ENCODE data around the gene TMED7. TPM values are rescaled to one million over a fixed set of nuclear protein-coding genes. Genes with fewer than 3 reads are reported as not detected.

Gene TMED7
- total and polyA plus RNA-seq, 3 experiments from 2014 or later, result 32.7 to 47.8 (median 47.7) TPM

GRCh38 chr5:115602591-115603125 is 23.2 kb downstream of the TMED7 start:
- Mint-ChIP-seq H3K4me1 (peaks cover 19 to 49% (median 32%) of the 10 kb centered on the region in 3 donors), H3K9me3 (no peaks in the 10 kb centered on the region), H3K27me3 (no peaks in the 10 kb centered on the region), H3K4me3 (peak overlapping the region; percentile 73 to 87 (median 80)), H3K27ac (peak overlapping the region; percentile 73 to 95 (median 80)), H3K36me3 (peaks cover 0 to 2% (median 1%) of the 10 kb centered on the region in 3 donors)
- no peaks in the 10 kb centered on the region for H3K36me3 ChIP-seq (ENCODE audit: insufficient read depth, low read length)
- no peaks in the 10 kb centered on the region for H3K9me3 ChIP-seq (ENCODE audit: low read length)
- H3K27me3 ChIP-seq (ENCODE audit: insufficient read depth, low read length, poor library complexity, severe bottlenecking), result no peaks in the 10 kb centered on the region
- peak overlapping the region; percentile 24 for H3K4me3 ChIP-seq (ENCODE audit: low read length)
- no peak for DNase-seq
- H3K27ac ChIP-seq (ENCODE audit: low read depth, low read length), result no peak overlapping the region
- CTCF ChIA-PET, result interaction anchor here (1.3 kb wide), 1 partner anchor 22 kb away, joined by 9 read pairs; the partner anchor contains the start of gene TMED7
- H3K4me1 ChIP-seq (ENCODE audit: insufficient read depth, low read length), result no peaks in the 10 kb centered on the region
- POLR2A ChIA-PET, result interaction anchor here (0.7 kb wide), 2 partner anchors 36 to 308 kb away, joined by 3 read pairs; no protein-coding TSS in a partner anchor

DNA sequence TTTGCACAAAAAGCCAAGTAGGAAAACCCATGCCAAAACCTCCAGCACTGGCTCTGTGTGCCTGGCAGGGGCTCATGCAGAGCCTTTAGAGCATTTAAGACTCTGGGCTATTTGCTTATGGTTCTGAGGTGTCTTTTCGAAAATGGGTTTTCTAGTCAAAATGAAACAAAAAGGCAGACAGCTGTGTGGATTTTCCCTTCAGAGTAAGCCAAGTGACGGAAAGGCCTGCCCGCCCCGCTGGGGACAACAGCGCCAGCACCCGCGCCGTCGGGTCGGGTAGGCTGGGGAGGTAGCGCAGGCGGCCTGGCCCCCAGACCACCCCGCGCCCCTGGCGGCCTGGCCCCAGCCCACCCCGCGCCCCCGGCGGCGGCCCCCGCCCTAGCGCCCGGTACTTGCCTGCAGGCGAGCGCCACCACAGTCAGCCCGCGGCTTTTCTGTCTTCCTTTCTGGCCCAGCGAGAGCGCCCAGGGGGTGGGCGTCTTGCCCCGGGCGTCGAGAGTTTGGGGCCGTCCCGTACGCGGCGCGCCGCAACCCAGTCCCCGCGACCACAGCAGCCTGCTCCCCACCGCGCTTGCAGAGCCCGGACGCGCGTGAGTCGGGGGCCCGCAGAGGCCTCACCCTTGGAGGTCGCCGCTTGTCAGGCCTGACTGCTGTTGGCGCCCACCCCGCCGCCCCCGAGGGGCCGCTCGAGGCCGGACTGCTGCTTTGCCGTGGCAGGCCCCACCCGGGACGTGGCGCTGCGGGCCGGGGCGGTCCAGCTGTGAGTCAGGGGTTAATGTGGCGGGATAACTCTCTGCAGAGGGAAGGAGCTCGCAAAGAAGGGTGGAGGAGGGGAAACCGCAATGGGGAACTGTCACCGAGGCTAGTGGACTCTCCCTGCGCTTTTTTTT is 23.9 kb downstream of the TMED7 start, which contains the start of gene TICAM2:
Gene TICAM2, minus strand, starts transcription at position 779 of the 890 bp plus-strand sequence. CDS start 21,223 bp downstream, outside the sequence.
- DNase-seq, result peak; percentile 36 to 74 (median 55)
- Histone ChIP-seq H3K27me3 (ENCODE audit: insufficient read depth, low read length, poor library complexity, severe bottlenecking) (no peaks in the 10 kb centered on the region), H3K4me1 (ENCODE audit: insufficient read depth, low read length) (no peaks in the 10 kb centered on the region), H3K4me3 (ENCODE audit: low read length) (peak within 1 kb of the TSS; percentile 62), H3K9me3 (ENCODE audit: low read length) (no peaks in the 10 kb centered on the region), H3K27ac (ENCODE audit: low read depth, low read length) (peak within 1 kb of the TSS; percentile 55), H3K36me3 (ENCODE audit: insufficient read depth, low read length) (no peaks in the 10 kb centered on the region)
- POLR2A ChIA-PET, result interaction anchor here (0.7 to 0.9 kb wide), 3 partner anchors 37 to 309 kb away, joined by 3 read pairs; no protein-coding TSS in a partner anchor
- Mint-ChIP-seq H3K36me3 (peaks cover 0 to 2% (median 1%) of the 10 kb centered on the region in 3 donors), H3K9me3 (no peaks in the 10 kb centered on the region), H3K4me3 (peak within 1 kb of the TSS; percentile 75 to 87 (median 80)), H3K27me3 (no peaks in the 10 kb centered on the region), H3K4me1 (peaks cover 19 to 47% (median 30%) of the 10 kb centered on the region in 3 donors), H3K27ac (peak within 1 kb of the TSS; percentile 73 to 95 (median 80))
- CTCF ChIA-PET, result interaction anchor here (0.7 to 1.3 kb wide), 5 partner anchors 12 to 534 kb away, joined by 3 to 9 read pairs (median 3); partner anchors contain the start of gene TMED7

GRCh38 chr5:115600766-115601165 is 25.1 kb downstream of the TMED7 start:
- no peaks in the 10 kb centered on the region for H3K27me3 ChIP-seq (ENCODE audit: insufficient read depth, low read length, poor library complexity, severe bottlenecking)
- Mint-ChIP-seq H3K4me3 (peak overlapping the region in 6 of 7 donors; percentile 8 to 76 (median 53)), H3K4me1 (peaks cover 17 to 39% (median 21%) of the 10 kb centered on the region in 3 donors), H3K27me3 (no peaks in the 10 kb centered on the region), H3K27ac (peak overlapping the region in 7 of 8 donors; percentile 13 to 77 (median 35)), H3K9me3 (no peaks in the 10 kb centered on the region), H3K36me3 (peaks cover 0 to 4% (median 1%) of the 10 kb centered on the region in 3 donors)
- H3K9me3 ChIP-seq (ENCODE audit: low read length), result no peaks in the 10 kb centered on the region
- no peaks in the 10 kb centered on the region for H3K36me3 ChIP-seq (ENCODE audit: insufficient read depth, low read length)
- ChIA-PET CTCF (interaction anchor here (0.8 to 1.1 kb wide), 3 partner anchors 14 to 535 kb away, joined by 3 read pairs; no protein-coding TSS in a partner anchor), POLR2A (no interaction called here)
- no peak overlapping the region for H3K27ac ChIP-seq (ENCODE audit: low read depth, low read length)
- no peaks in the 10 kb centered on the region for H3K4me1 ChIP-seq (ENCODE audit: insufficient read depth, low read length)
- DNase-seq, result no peak
- no peak overlapping the region for H3K4me3 ChIP-seq (ENCODE audit: low read length)

DNA sequence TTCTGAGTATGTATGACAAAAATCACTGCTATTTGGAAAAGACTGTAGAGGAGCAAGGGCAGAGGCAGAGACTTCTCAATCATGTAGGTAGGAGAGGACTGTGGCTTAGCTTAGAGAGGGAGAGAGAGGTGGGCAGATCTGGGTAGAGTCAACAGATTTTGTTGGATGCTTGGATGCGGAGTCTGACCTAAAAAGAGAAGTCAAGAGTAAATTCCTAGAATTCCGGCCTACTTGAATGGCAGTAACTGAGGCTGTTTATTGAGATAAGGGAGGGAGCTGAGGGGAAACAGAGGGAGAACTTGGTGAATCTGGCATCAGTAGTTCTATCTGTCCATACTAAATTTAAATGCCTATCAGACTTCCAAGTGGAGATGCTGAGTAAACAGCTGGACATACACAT is 25.9 kb downstream of the TMED7 start:
- peaks cover 0 to 4% (median 0%) of the 10 kb centered on the region in 3 donors for H3K36me3 Mint-ChIP-seq
- Histone ChIP-seq H3K4me3 (ENCODE audit: low read length) (no peak overlapping the region), H3K9me3 (ENCODE audit: low read length) (no peaks in the 10 kb centered on the region), H3K36me3 (ENCODE audit: insufficient read depth, low read length) (no peaks in the 10 kb centered on the region), H3K4me1 (ENCODE audit: insufficient read depth, low read length) (no peaks in the 10 kb centered on the region), H3K27ac (ENCODE audit: low read depth, low read length) (no peak overlapping the region), H3K27me3 (ENCODE audit: insufficient read depth, low read length, poor library complexity, severe bottlenecking) (no peaks in the 10 kb centered on the region)
- no peak for DNase-seq
- H3K27me3 Mint-ChIP-seq, result no peaks in the 10 kb centered on the region
- peak overlapping the region in 4 of 8 donors; percentile 11 to 77 (median 16) for H3K27ac Mint-ChIP-seq
- H3K4me1 Mint-ChIP-seq, result peaks cover 15 to 34% (median 21%) of the 10 kb centered on the region in 3 donors
- ChIA-PET CTCF (no interaction called here), POLR2A (interaction anchor here (1.3 kb wide), 1 partner anchor 23 kb away, joined by 3 read pairs; no protein-coding TSS in a partner anchor)
- H3K9me3 Mint-ChIP-seq, result no peaks in the 10 kb centered on the region
- peak overlapping the region in 4 of 7 donors; percentile 3 to 76 (median 26) for H3K4me3 Mint-ChIP-seq

GRCh38 chr5:115599502-115599901 is 26.3 kb downstream of the TMED7 start:
- Histone ChIP-seq H3K9me3 (ENCODE audit: low read length) (no peaks in the 10 kb centered on the region), H3K36me3 (ENCODE audit: insufficient read depth, low read length) (no peaks in the 10 kb centered on the region), H3K4me1 (ENCODE audit: insufficient read depth, low read length) (no peaks in the 10 kb centered on the region), H3K27ac (ENCODE audit: low read depth, low read length) (no peak overlapping the region), H3K4me3 (ENCODE audit: low read length) (no peak overlapping the region), H3K27me3 (ENCODE audit: insufficient read depth, low read length, poor library complexity, severe bottlenecking) (no peaks in the 10 kb centered on the region)
- peak overlapping the region in 3 of 7 donors; percentile 8 to 83 (median 76) for H3K4me3 Mint-ChIP-seq
- ChIA-PET POLR2A (interaction anchor here (1.3 kb wide), 1 partner anchor 24 kb away, joined by 3 read pairs; no protein-coding TSS in a partner anchor), CTCF (interaction anchor here (0.7 kb wide), 1 partner anchor 20 kb away, joined by 3 read pairs; no protein-coding TSS in a partner anchor)
- no peaks in the 10 kb centered on the region for H3K9me3 Mint-ChIP-seq
- peak overlapping the region in 4 of 8 donors; percentile 19 to 70 (median 48) for H3K27ac Mint-ChIP-seq
- H3K4me1 Mint-ChIP-seq, result peaks cover 15 to 32% (median 21%) of the 10 kb centered on the region in 3 donors
- H3K36me3 Mint-ChIP-seq, result peaks cover 0 to 4% (median 0%) of the 10 kb centered on the region in 3 donors
- no peak for DNase-seq
- no peaks in the 10 kb centered on the region for H3K27me3 Mint-ChIP-seq

DNA sequence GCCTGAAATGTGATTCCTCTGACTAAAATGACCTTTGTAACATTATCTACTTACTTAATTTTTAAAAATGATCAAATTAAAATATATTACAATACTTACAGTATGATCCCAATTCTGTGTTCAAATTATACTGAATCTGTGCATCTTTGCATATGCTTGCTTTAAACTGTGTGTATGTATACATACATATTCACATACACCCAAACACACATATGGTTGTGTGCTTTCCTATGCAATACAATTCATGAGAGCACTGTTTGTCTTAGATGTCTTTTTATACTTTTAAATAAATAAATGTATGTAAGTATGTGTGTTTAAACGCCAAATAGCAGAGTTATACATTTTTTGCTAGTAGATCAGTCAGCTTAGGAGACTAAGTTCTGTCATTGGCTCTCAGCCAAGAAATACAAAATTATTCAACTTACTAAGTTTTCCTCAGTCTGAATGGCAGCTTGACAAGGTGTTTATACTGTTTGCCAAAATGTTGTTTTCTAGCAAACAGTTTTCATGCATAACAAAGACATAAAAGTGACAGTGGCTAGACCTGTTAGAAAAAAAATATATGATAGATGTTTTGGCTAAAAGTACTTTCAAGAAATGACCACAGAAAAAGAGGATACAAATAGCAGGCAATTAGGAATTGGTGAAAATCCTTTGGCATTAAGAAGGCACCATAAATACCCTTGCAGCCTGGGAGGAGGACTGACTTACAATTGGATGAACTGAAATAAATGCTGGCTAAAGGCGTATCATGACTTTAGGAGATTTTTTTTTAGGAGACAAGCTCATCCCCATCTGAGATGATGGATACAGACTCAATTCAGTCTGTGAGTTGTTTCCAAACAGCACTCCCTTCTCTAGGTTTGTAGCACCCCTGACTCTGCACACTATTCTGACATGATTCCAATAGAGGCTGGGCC is 31.4 kb downstream of the TMED7 start:
- ChIA-PET POLR2A (no interaction called here), CTCF (no interaction called here)
- Histone ChIP-seq H3K27me3 (ENCODE audit: insufficient read depth, low read length, poor library complexity, severe bottlenecking) (no peaks in the 10 kb centered on the region), H3K27ac (ENCODE audit: low read depth, low read length) (no peak overlapping the region), H3K9me3 (ENCODE audit: low read length) (no peaks in the 10 kb centered on the region), H3K4me1 (ENCODE audit: insufficient read depth, low read length) (no peaks in the 10 kb centered on the region), H3K36me3 (ENCODE audit: insufficient read depth, low read length) (no peaks in the 10 kb centered on the region), H3K4me3 (ENCODE audit: low read length) (no peak overlapping the region)
- DNase-seq, result no peak
- Mint-ChIP-seq H3K36me3 (peaks cover 0 to 3% (median 0%) of the 10 kb centered on the region in 3 donors), H3K4me3 (no peak overlapping the region), H3K27me3 (no peaks in the 10 kb centered on the region), H3K4me1 (peaks cover 0 to under 1% (median 0%) of the 10 kb centered on the region in 3 donors), H3K27ac (peak overlapping the region in 1 of 8 donors; percentile 34), H3K9me3 (no peaks in the 10 kb centered on the region)

- Mint-ChIP-seq H3K4me1 (no peaks in the 10 kb centered on the region), H3K36me3 (no peaks in the 10 kb centered on the region), H3K4me3 (no peak overlapping the region), H3K27me3 (no peaks in the 10 kb centered on the region), H3K9me3 (no peaks in the 10 kb centered on the region), H3K27ac (no peak overlapping the region)
- CTCF ChIA-PET, result interaction anchor here (1.2 to 1.9 kb wide), 2 partner anchors 14 to 281 kb away, joined by 4 read pairs; no protein-coding TSS in a partner anchor
- H3K27ac ChIP-seq (ENCODE audit: low read depth, low read length), result no peak overlapping the region
- no peaks in the 10 kb centered on the region for H3K4me1 ChIP-seq (ENCODE audit: insufficient read depth, low read length)
- H3K27me3 ChIP-seq (ENCODE audit: insufficient read depth, low read length, poor library complexity, severe bottlenecking), result no peaks in the 10 kb centered on the region
- DNase-seq, result no peak
- H3K4me3 ChIP-seq (ENCODE audit: low read length), result no peak overlapping the region
- no peaks in the 10 kb centered on the region for H3K36me3 ChIP-seq (ENCODE audit: insufficient read depth, low read length)
- POLR2A ChIA-PET, result no interaction called here
- H3K9me3 ChIP-seq (ENCODE audit: low read length), result no peaks in the 10 kb centered on the region
Measured at GRCh38 chr5:115589043-115589442, 36.8 kb downstream of the TMED7 start.

All from CD8-positive, alpha-beta memory T cell (primary cell).